Liver (tissue), 9 donors: Measurements from ENCODE around the gene MRTFB. TPM values are rescaled to one million over a fixed set of nuclear protein-coding genes. Genes with fewer than 3 reads are reported as not detected.

ENCODE experiments used
- DNase-seq: peaks from one replicate; pipeline ENCODE4 v3.0.0-alpha.2; 2017; ENCODE audit warnings: low spot score
- H3K27ac ChIP-seq, 2 donors: one replicate each; pipeline ENCODE4 v1.7.0; 2013; ENCODE audit warnings: inconsistent platforms in 2 of 2, low read length in 2 of 2, control low read depth in 1 of 2, low read depth in 1 of 2, mild to moderate bottlenecking in 1 of 2
- H3K27me3 ChIP-seq, 4 donors: one replicate each; pipeline versions ENCODE4 v1.6.1 to v1.7.0; 2013; ENCODE audit warnings: low read length in 3 of 4, inconsistent platforms in 1 of 4, mild to moderate bottlenecking in 1 of 4, moderate library complexity in 1 of 4; ENCODE audit not compliant: control insufficient read depth in 4 of 4, insufficient read depth in 4 of 4
- H3K36me3 ChIP-seq, 4 donors: one replicate each; pipeline versions ENCODE4 v1.6.1 to v1.7.0; 2013; ENCODE audit warnings: low read length in 3 of 4, mild to moderate bottlenecking in 3 of 4, low read depth in 1 of 4, moderate library complexity in 1 of 4; ENCODE audit not compliant: control insufficient read depth in 4 of 4, insufficient read depth in 3 of 4
- H3K4me1 ChIP-seq, 4 donors: one replicate each; pipeline versions ENCODE4 v1.6.1 to v1.7.0; 2013; ENCODE audit warnings: low read length in 3 of 4, mild to moderate bottlenecking in 3 of 4, moderate library complexity in 1 of 4; ENCODE audit not compliant: control insufficient read depth in 4 of 4, insufficient read depth in 4 of 4
- H3K4me3 ChIP-seq, 3 donors: one replicate each; pipeline versions ENCODE4 v1.6.1 to v1.7.0; 2013; ENCODE audit warnings: low read length in 3 of 3, control low read depth in 1 of 3, low read depth in 1 of 3, mild to moderate bottlenecking in 1 of 3
- H3K9ac ChIP-seq, 2 donors: one replicate each; pipeline ENCODE4 v1.7.0; 2013; ENCODE audit warnings: low read length in 2 of 2, mild to moderate bottlenecking in 2 of 2, moderate library complexity in 2 of 2, control low read depth in 1 of 2, low read depth in 1 of 2
- H3K9me3 ChIP-seq, 4 donors: one replicate each; pipeline versions ENCODE4 v1.6.1 to v1.7.0; 2013; ENCODE audit warnings: low read length in 3 of 4; ENCODE audit not compliant: control insufficient read depth in 4 of 4
- EGR1 ChIP-seq, 2 donors: IDR thresholded peaks; 2 replicates each; pipeline ENCODE4 v1.6.1; 2016 to 2018; ENCODE audit warnings: antibody characterized with exemption in 2 of 2, low read depth in 2 of 2
- FOXA1 ChIP-seq: IDR thresholded peaks from 2 replicates; pipeline ENCODE4 v1.6.1; 2016; ENCODE audit warnings: antibody characterized with exemption
- FOXA2 ChIP-seq: IDR thresholded peaks from 2 replicates; pipeline ENCODE4 v1.6.1; 2016; ENCODE audit warnings: antibody characterized with exemption
- GABPA ChIP-seq, 2 donors: IDR thresholded peaks in 1 of 2; conservative IDR thresholded peaks in 1 of 2; 2 replicates each; pipeline ENCODE4 v1.6.1; 2016; ENCODE audit warnings: antibody characterized with exemption in 2 of 2, mild to moderate bottlenecking in 1 of 2, moderate library complexity in 1 of 2
- HNF4A ChIP-seq, 2 donors: conservative IDR thresholded peaks; 2 replicates each; pipeline ENCODE4 v1.6.1; 2016; ENCODE audit warnings: antibody characterized with exemption in 2 of 2, mild to moderate bottlenecking in 2 of 2
- HNF4G ChIP-seq: IDR thresholded peaks from 2 replicates; pipeline ENCODE4 v1.6.1; 2016; ENCODE audit warnings: antibody characterized with exemption
- NR2F2 ChIP-seq: IDR thresholded peaks from 2 replicates; pipeline ENCODE4 v1.6.1; 2016; ENCODE audit warnings: antibody characterized with exemption
- RAD21 ChIP-seq, 2 donors: IDR thresholded peaks; 2 replicates each; pipeline ENCODE4 v1.6.1; 2016; ENCODE audit warnings: antibody characterized with exemption in 2 of 2, mild to moderate bottlenecking in 2 of 2
- REST ChIP-seq: IDR thresholded peaks from 2 replicates; pipeline ENCODE4 v1.6.1; 2016; ENCODE audit warnings: antibody characterized with exemption, mild to moderate bottlenecking
- RXRA ChIP-seq, 2 donors: IDR thresholded peaks; 2 replicates each; pipeline ENCODE4 v1.6.1; 2017 to 2018; ENCODE audit warnings: antibody characterized with exemption in 2 of 2, mild to moderate bottlenecking in 1 of 2
- SP1 ChIP-seq: IDR thresholded peaks from 2 replicates; pipeline ENCODE4 v1.6.1; 2018; ENCODE audit warnings: antibody characterized with exemption, mild to moderate bottlenecking
- YY1 ChIP-seq: IDR thresholded peaks from 2 replicates; pipeline ENCODE4 v1.6.1; 2016; ENCODE audit warnings: antibody characterized with exemption, mild to moderate bottlenecking
- ZBTB33 ChIP-seq: IDR thresholded peaks from 2 replicates; pipeline ENCODE4 v1.6.1; 2016; ENCODE audit warnings: antibody characterized with exemption
- WGBS: extraction: QIAGEN DNeasy Blood & Tissue Kit; methylation state at CpG from one replicate; pipeline ENCODE4 v1.1.7; 2013; 5-methylcytosine and 5-hydroxymethylcytosine counted together
- polyA plus RNA-seq, 2 donors: library from polyadenylated mRNA; stranded (reverse) in 1 of 2; unstranded in 1 of 2; fragments of 200-250 nt in 1 of 2; fragments of >200 nt in 1 of 2; fragmentation: Nextera tagmentation in 1 of 2; extraction: Ambion mirVana in 1 of 2; gene quantifications; one replicate each; pipeline versions ENCODE4 v1.2.1 to v1.2.3, GENCODE V29; 2013 to 2015
- total RNA-seq, 2 donors: library from RNA; depleted of rRNA; stranded (reverse); fragments of >200 nt; gene quantifications; one replicate each; pipeline ENCODE4 v1.2.3, GENCODE V29; 2014
- TF ChIP-seq, protein P1 (sequence below): IDR thresholded peaks from 2 replicates; pipeline ENCODE4 v1.6.1; 2016; ENCODE audit warnings: antibody characterized with exemption
- TF ChIP-seq, protein P2 (sequence below): IDR thresholded peaks from 2 replicates; pipeline ENCODE4 v1.6.1; 2016; ENCODE audit warnings: antibody characterized with exemption
- donor health status: healthy.
- donor health status: healthy.
- donor health status: healthy.
- donor health status: healthy.
- donor health status: healthy.

The MRTFB gene
- total and polyA plus RNA-seq, 4 donors, result 4.1 to 14.2 (median 5.8) TPM

DNA sequence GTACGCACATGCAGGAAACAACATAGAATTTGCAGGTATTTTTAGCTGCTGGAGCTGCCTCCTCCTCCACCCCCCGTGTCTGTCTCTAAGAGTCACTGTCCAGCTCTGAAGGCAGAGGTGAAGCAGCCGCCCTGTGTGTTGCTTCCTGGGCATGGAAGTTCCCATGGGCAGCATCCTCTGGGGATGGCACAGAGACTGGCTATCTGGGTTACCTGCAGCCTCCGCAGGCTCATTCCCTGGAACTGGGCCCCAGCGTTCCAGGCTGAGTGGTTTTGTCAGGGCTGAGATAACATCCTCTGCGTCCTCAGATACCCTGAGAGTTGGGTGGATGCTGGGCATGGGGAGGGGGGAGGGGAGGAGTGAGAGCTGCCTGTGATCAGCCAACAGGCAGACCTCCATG, 41.5 kb upstream of the MRTFB start:
- no peaks in the 10 kb centered on the region for H3K36me3 ChIP-seq
- TF ChIP-seq YY1, result no peak
- no peak for TF ChIP-seq ZBTB33
- TF ChIP-seq HNF4G, result no peak
- no peak for TF ChIP-seq SP1
- TF ChIP-seq RAD21 (IDR thresholded peaks at IDR 0.05), result no peak
- TF ChIP-seq RXRA (IDR thresholded peaks at IDR 0.05), result no peak
- TF ChIP-seq, protein P1, sequence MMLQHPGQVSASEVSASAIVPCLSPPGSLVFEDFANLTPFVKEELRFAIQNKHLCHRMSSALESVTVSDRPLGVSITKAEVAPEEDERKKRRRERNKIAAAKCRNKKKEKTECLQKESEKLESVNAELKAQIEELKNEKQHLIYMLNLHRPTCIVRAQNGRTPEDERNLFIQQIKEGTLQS, result no peak
- TF ChIP-seq EGR1 (IDR thresholded peaks at IDR 0.05; ENCODE audit: low read depth in 2 of 2), result no peak
- no peak for TF ChIP-seq FOXA2
- no peak for TF ChIP-seq HNF4A (conservative IDR thresholded peaks at IDR 0.05)
- no peak for TF ChIP-seq GABPA (IDR thresholded peaks at IDR 0.05 in 1 of 2, conservative IDR thresholded peaks at IDR 0.05 in 1 of 2)
- TF ChIP-seq NR2F2, result no peak
- H3K9me3 ChIP-seq, result no peaks in the 10 kb centered on the region
- H3K27me3 ChIP-seq, result no peaks in the 10 kb centered on the region
- 61% methylated on average over 6 of the region's 6 CpGs for WGBS
- H3K9ac ChIP-seq, result no peak overlapping the region
- no peak overlapping the region for H3K4me3 ChIP-seq
- H3K27ac ChIP-seq, result no peak overlapping the region
- H3K4me1 ChIP-seq, result no peaks in the 10 kb centered on the region
- no peak for DNase-seq

DNA sequence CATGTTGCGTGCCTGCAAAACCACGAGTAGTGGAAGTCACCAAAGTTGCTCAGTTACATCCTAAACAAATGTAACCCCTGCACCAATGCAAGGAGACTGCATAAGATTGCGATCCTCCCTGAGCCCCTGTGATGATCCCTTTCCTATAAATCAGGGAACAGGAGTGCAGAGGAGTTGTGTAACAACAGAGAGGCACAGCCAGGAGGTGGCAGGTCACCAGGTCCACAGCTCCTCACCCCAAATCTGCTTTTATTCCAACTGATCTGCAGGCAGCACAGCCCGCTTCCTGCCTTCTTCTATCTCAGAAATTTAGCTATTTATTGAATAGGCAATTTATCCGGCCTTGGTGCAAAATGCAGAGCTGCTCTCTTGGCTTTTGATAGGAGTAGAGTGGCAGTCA, 36.0 kb upstream of the MRTFB start:
- Histone ChIP-seq H3K4me1 (no peaks in the 10 kb centered on the region), H3K9me3 (peaks cover 0 to 5% (median 3%) of the 10 kb centered on the region in 4 donors), H3K4me3 (no peak overlapping the region), H3K27ac (no peak overlapping the region), H3K27me3 (no peaks in the 10 kb centered on the region), H3K9ac (no peak overlapping the region), H3K36me3 (no peaks in the 10 kb centered on the region)
- DNase-seq, result no peak
- TF ChIP-seq HNF4A (conservative IDR thresholded peaks at IDR 0.05) (no peak), NR2F2 (no peak), FOXA1 (no peak), FOXA2 (no peak), SP1 (no peak), RAD21 (IDR thresholded peaks at IDR 0.05) (no peak), REST (no peak)
- TF ChIP-seq, protein P2, sequence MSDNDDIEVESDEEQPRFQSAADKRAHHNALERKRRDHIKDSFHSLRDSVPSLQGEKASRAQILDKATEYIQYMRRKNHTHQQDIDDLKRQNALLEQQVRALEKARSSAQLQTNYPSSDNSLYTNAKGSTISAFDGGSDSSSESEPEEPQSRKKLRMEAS, result no peak
- 90% methylated on average over 5 of the region's 5 CpGs for WGBS
